GM12878 (cell line): ENCODE measurements around the gene ZNF354B.
"Not testable (repeated sequence)": the region's sequence is repeated elsewhere in the genome, so short reads cannot be mapped to it uniquely, and the experiment has no call there.

Experiments used
- POLR2A ChIP-seq: IDR thresholded peaks from 2 replicates; pipeline ENCODE4 v1.6.1; 2011; ENCODE audit warnings: low read depth, mild to moderate bottlenecking, low read length
- TAF1 ChIP-seq: IDR thresholded peaks from 2 replicates; pipeline ENCODE4 v1.6.1; 2011; ENCODE audit warnings: mild to moderate bottlenecking, low read depth, low read length, borderline replicate concordance

DNA sequence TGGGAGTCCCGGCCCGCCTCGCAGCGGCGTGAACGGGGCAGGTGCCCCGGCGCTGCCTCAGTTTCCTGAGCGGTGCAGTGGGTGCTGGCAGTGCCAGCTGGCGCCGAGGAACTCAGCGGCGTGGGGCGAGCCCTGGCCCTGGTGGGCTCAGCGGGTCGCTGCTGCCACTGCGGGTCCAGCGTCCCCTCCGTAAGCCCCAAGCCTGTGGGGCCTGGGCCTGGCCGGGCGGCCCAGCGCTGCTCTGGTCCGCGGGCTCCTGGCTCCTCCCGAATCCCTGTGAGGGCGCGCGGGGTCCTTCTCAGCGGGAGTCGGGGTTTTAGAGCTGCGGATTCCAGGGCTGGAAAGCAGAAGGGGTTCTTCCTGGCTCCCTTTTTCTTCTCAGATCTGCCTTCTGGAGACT lies 862 bp downstream of the ZNF354B start:
- TF ChIP-seq POLR2A, TAF1: not testable (repeated sequence)
